IMR-90 (cell line): ENCODE measurements around the gene HGD.

ENCODE experiments used
- MAZ ChIP-seq: IDR thresholded peaks from 2 replicates; pipeline ENCODE4 v1.6.1; 2012; ENCODE audit warnings: low read depth, mild to moderate bottlenecking, low read length, improper control_type of control experiment, moderate library complexity, borderline replicate concordance
- POLR2A ChIP-seq: IDR thresholded peaks from 2 replicates; pipeline ENCODE4 v1.6.1; 2012; ENCODE audit warnings: mild to moderate bottlenecking, low read depth, low read length
- RAD21 ChIP-seq: IDR thresholded peaks from 2 replicates; pipeline ENCODE4 v1.6.1; 2012; ENCODE audit warnings: low read length, improper control_type of control experiment

DNA sequence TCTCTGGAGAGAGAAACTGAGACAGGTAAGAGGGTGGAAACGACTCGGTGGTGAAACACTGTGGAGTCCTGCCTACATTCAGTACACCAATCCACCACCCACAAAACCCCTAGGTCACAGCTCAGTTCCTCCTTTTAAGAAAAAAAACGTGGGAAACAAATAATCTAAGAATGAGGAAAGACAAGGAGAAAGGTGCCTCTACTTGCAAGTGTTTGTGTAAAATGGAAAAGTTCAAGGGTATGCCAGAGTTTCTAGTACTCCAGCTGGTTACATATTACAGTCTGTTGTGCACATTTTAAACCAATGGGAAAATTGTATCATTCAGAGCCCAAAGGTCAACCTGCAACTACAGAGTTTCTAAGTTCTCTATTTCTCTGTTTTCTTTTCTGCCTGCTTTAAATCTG is 32.2 kb downstream of the HGD start:
- TF ChIP-seq POLR2A (no peak), RAD21 (no peak), MAZ (no peak)
